ENCODE measurements around the gene SPG7.

The SPG7 gene

DNA sequence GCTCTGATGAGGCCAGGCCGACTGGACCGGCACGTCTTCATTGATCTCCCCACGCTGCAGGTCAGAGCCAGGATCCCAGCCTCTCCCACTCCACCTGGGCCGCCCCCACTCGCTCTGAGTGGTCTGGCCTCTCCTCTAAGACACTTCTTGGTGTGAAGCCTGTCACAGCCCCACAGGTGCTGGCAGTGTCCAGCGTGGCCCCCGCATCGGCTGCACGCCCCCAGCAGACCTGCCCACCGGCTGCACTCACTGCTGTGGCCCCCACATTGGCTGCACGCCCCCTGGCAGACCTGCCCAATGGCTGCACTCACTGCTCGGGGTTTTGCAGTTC is 36.5 kb downstream of the SPG7 start:
- DNase-seq (ENCODE audit: low spot score in 2 of 2) (no peak), ATAC-seq (no peak)
- H3K9me3 Mint-ChIP-seq = no peaks in the 10 kb centered on the region
- peak overlapping the region; percentile 50 for H3K27ac Mint-ChIP-seq
- H3K36me3 Mint-ChIP-seq = peaks cover 50% of the 10 kb centered on the region
- H3K4me3 Mint-ChIP-seq = no peak overlapping the region
- peaks cover 7% of the 10 kb centered on the region for H3K4me1 Mint-ChIP-seq

DNA sequence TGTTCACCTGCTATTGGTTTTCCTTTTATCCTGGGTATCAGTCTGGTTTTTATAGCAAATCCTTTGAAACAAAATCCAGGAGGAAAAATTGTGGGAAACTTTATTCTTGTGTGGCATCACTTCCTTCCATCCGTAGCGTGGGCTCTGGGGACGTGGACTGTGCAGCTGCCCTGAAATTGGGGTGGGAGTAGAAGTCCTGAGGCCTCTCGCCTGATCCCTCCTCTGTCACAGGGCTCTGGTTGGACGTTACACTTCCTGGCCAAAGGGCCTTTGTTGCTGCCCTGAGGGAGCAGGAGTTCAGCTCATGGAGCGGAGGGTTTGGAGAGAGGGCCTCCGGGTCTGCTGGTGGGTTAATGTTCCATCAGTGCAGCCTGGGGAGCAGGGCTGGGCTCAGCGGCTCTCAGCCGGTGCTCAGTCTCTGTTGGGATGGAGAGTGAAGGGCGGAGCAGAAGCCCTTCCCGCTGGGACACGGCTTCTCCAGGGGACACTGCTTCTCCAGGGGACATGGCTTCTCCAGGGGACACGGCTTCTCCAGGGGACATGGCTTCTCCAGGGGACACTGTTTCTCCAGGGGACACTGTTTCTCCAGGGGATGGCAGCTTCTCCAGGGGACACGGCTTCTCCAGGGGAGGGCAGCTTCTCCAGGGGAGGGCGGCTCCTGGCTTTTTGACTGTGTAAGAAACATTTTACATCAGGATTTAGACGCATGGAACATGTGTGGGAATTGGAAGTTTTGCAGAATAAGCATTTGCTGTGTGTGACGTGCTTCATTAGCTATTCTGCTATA is 37.0 kb downstream of the SPG7 start:
- H3K4me1 Mint-ChIP-seq = peaks cover 8% of the 10 kb centered on the region
- H3K4me3 Mint-ChIP-seq = no peak overlapping the region
- H3K9me3 Mint-ChIP-seq = no peaks in the 10 kb centered on the region
- no peak for DNase-seq (ENCODE audit: low spot score in 2 of 2)
- peaks cover 51% of the 10 kb centered on the region for H3K36me3 Mint-ChIP-seq
- no peak for ATAC-seq
- peak overlapping the region; percentile 50 for H3K27ac Mint-ChIP-seq

- H3K4me3 Mint-ChIP-seq = no peak overlapping the region
- no peak overlapping the region for H3K27ac Mint-ChIP-seq
- peaks cover 52% of the 10 kb centered on the region for H3K36me3 Mint-ChIP-seq
- no peak for ATAC-seq
- H3K9me3 Mint-ChIP-seq = no peaks in the 10 kb centered on the region
- H3K4me1 Mint-ChIP-seq = peaks cover 8% of the 10 kb centered on the region
- DNase-seq (ENCODE audit: low spot score in 2 of 2) = no peak
Observed at GRCh38 chr16:89545831-89546574, 37.8 kb downstream of the SPG7 start.

DNA sequence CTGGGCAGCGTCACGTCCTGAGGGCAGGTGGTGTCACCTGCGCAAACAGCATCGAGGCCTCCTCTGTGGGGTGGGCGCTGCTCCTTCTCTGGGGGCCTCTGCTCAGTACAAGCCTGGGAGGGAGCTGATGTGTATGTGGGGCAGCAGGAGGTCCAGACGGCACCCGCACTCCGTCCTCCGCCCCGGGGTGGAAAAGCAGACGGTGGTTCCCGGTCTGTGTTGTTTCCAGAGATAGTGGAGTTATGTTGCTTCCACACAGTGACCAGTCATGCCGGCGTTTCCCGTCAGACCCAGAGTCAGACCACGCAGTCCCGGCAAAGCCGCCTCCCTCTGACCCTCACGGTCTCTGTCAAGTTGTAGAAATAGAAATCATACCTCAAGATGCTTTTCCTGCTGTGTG is 38.6 kb downstream of the SPG7 start:
- H3K36me3 Mint-ChIP-seq = peaks cover 55% of the 10 kb centered on the region
- no peak for ATAC-seq
- H3K4me3 Mint-ChIP-seq = no peak overlapping the region
- H3K4me1 Mint-ChIP-seq = peaks cover 8% of the 10 kb centered on the region
- no peak for DNase-seq (ENCODE audit: low spot score in 2 of 2)
- no peaks in the 10 kb centered on the region for H3K9me3 Mint-ChIP-seq
- no peak overlapping the region for H3K27ac Mint-ChIP-seq

- Mint-ChIP-seq H3K27ac (no peak overlapping the region), H3K4me3 (no peak overlapping the region), H3K36me3 (peaks cover 55% of the 10 kb centered on the region), H3K9me3 (no peaks in the 10 kb centered on the region), H3K4me1 (peaks cover 8% of the 10 kb centered on the region)
- no peak for DNase-seq (ENCODE audit: low spot score in 2 of 2)
- no peak for ATAC-seq
Observed at GRCh38 chr16:89547291-89547690, 39.1 kb downstream of the SPG7 start.

DNA sequence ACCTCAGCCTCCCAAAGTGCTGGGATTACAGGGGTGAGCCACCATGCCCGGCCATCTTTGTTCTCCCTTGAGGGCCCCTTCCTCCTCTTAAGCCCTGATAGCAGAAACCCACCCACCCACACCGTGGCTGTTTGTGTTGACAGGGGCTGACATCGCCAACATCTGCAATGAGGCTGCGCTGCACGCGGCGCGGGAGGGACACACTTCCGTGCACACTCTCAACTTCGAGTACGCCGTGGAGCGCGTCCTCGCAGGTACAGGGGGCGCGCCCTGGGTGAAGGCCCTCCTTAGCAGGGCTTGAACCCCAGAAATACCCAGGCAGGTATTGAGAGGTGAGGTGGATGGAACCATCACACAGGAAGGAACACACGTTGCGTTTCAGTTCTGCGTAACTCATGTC is 39.7 kb downstream of the SPG7 start:
- Mint-ChIP-seq H3K9me3 (no peaks in the 10 kb centered on the region), H3K4me1 (peaks cover 8% of the 10 kb centered on the region), H3K27ac (no peak overlapping the region), H3K36me3 (peaks cover 55% of the 10 kb centered on the region), H3K4me3 (no peak overlapping the region)
- no peak for DNase-seq (ENCODE audit: low spot score in 2 of 2)
- ATAC-seq = no peak

- H3K36me3 Mint-ChIP-seq = peaks cover 55% of the 10 kb centered on the region
- no peak overlapping the region for H3K27ac Mint-ChIP-seq
- H3K4me3 Mint-ChIP-seq = no peak overlapping the region
- H3K4me1 Mint-ChIP-seq = peaks cover 8% of the 10 kb centered on the region
- ATAC-seq (no peak), DNase-seq (ENCODE audit: low spot score in 2 of 2) (no peak)
- H3K9me3 Mint-ChIP-seq = no peaks in the 10 kb centered on the region
Observed at GRCh38 chr16:89548344-89549006, 40.3 kb downstream of the SPG7 start.

- Mint-ChIP-seq H3K4me1 (peaks cover 8% of the 10 kb centered on the region), H3K27ac (no peak overlapping the region), H3K9me3 (no peaks in the 10 kb centered on the region), H3K36me3 (peaks cover 55% of the 10 kb centered on the region), H3K4me3 (no peak overlapping the region)
- DNase-seq (ENCODE audit: low spot score in 2 of 2) (no peak), ATAC-seq (no peak)
Observed at GRCh38 chr16:89549007-89549700, 41.0 kb downstream of the SPG7 start.

GRCh38 chr16:89550421-89551007 is 42.3 kb downstream of the SPG7 start:
- H3K4me3 Mint-ChIP-seq = no peak overlapping the region
- H3K4me1 Mint-ChIP-seq = peaks cover 8% of the 10 kb centered on the region
- ATAC-seq (no peak), DNase-seq (ENCODE audit: low spot score in 2 of 2) (no peak)
- no peak overlapping the region for H3K27ac Mint-ChIP-seq
- peaks cover 60% of the 10 kb centered on the region for H3K36me3 Mint-ChIP-seq
- no peaks in the 10 kb centered on the region for H3K9me3 Mint-ChIP-seq

GRCh38 chr16:89552329-89552728 is 44.1 kb downstream of the SPG7 start:
- no peak for ATAC-seq
- no peak overlapping the region for H3K4me3 Mint-ChIP-seq
- peaks cover 55% of the 10 kb centered on the region for H3K36me3 Mint-ChIP-seq
- peak overlapping the region; percentile 70 for H3K27ac Mint-ChIP-seq
- H3K9me3 Mint-ChIP-seq = no peaks in the 10 kb centered on the region
- H3K4me1 Mint-ChIP-seq = peaks cover 10% of the 10 kb centered on the region
- DNase-seq (ENCODE audit: low spot score in 2 of 2) = no peak

DNA sequence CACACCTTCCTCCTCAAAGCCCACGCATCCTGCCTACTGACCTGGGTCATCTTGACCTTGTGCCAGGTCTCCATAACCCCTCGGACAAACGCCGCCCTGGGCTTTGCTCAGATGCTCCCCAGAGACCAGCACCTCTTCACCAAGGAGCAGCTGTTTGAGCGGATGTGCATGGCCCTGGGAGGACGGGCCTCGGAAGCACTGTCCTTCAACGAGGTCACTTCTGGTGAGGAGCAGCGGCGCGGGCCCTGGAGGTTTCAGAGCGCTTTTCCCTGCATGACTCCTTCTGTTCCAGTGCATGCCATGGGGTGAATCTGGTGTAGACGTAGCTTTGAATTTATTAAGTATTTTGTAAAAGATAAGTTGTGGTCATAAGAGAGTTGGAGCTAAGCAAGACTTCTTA is 44.7 kb downstream of the SPG7 start:
- H3K36me3 Mint-ChIP-seq = peaks cover 49% of the 10 kb centered on the region
- DNase-seq (ENCODE audit: low spot score in 2 of 2) (no peak), ATAC-seq (no peak)
- H3K4me1 Mint-ChIP-seq = peaks cover 15% of the 10 kb centered on the region
- H3K9me3 Mint-ChIP-seq = no peaks in the 10 kb centered on the region
- H3K4me3 Mint-ChIP-seq = no peak overlapping the region
- H3K27ac Mint-ChIP-seq = peak overlapping the region; percentile 70

DNA sequence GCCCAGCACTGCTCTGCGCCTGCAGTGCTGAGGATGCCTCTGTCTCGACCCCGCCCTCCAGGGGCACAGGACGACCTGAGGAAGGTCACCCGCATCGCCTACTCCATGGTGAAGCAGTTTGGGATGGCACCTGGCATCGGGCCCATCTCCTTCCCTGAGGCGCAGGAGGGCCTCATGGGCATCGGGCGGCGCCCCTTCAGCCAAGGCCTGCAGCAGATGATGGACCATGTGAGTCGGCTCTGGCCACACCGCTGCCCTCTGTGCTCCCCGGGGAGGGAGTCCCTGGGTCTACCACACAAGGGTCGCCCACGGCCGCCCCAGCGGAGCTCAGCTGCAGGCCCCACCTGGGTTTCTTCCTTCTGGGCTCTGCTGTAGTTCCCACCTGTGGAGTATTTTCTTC is 45.5 kb downstream of the SPG7 start:
- ATAC-seq (no peak), DNase-seq (ENCODE audit: low spot score in 2 of 2) (no peak)
- peaks cover 41% of the 10 kb centered on the region for H3K36me3 Mint-ChIP-seq
- H3K27ac Mint-ChIP-seq = no peak overlapping the region
- H3K9me3 Mint-ChIP-seq = no peaks in the 10 kb centered on the region
- H3K4me1 Mint-ChIP-seq = peaks cover 15% of the 10 kb centered on the region
- no peak overlapping the region for H3K4me3 Mint-ChIP-seq

DNA sequence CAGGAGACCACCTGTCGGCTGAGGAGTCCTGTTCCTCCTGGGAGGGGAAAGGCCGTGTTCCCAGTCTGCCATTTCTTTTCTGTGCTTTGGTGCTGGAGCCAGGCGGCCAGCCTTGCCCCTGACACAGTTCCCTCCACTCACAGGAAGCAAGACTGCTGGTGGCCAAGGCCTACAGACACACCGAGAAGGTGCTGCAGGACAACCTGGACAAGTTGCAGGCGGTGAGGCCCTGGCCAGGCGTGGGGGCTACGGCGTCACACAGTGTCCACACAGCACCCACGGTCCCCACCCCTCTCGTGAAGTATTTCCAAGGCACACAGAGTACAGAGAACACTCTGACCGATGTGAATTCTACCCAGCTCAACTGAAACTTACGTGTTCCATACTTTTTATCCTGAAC is 46.1 kb downstream of the SPG7 start:
- no peak for DNase-seq (ENCODE audit: low spot score in 2 of 2)
- H3K4me1 Mint-ChIP-seq = peaks cover 12% of the 10 kb centered on the region
- no peak for ATAC-seq
- H3K9me3 Mint-ChIP-seq = no peaks in the 10 kb centered on the region
- H3K4me3 Mint-ChIP-seq = no peak overlapping the region
- H3K36me3 Mint-ChIP-seq = peaks cover 35% of the 10 kb centered on the region
- no peak overlapping the region for H3K27ac Mint-ChIP-seq

DNA sequence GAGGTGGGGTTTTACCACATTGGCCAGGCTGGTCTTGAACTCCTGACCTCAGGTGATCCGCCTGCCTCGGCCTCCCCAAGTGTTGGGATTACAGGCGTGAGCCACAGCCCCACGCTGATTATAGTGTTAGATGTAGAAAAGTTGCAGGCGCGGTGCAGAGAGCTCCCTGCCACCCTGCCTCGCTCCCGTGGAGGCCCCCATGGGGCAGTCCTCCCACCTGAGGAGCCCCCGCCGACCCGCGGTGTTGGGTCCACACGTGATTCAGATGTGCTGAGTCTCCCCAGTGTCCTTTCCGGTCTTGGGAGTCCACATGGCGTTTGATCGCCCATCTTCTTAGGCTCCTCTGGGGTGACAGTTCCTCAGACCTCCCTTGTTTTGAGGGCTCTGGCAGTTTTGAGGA is 47.1 kb downstream of the SPG7 start:
- Mint-ChIP-seq H3K27ac (no peak overlapping the region), H3K4me3 (no peak overlapping the region), H3K36me3 (peaks cover 32% of the 10 kb centered on the region), H3K4me1 (peaks cover 14% of the 10 kb centered on the region), H3K9me3 (no peaks in the 10 kb centered on the region)
- ATAC-seq = no peak
- no peak for DNase-seq (ENCODE audit: low spot score in 2 of 2)

DNA sequence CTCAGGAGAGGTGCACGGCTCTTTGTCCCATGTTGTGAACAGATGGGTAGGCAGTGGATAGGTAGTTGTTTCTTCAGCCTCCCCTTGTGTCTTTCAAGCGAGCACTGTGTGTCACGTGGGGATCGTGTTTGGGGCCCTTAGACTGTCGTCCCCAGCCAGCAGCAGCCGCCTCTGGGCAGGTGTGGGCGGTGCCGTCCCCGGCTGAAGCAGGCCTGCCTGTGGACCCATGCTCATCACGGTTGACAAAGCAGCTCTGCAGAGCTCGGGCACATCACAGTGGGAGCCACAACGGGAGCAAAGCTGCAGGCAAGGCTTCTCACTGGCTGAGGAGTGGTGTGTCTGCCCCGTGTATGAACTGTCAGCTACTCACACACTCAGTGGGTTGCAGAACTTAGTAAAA is 47.6 kb downstream of the SPG7 start:
- Mint-ChIP-seq H3K27ac (no peak overlapping the region), H3K9me3 (no peaks in the 10 kb centered on the region), H3K4me1 (peaks cover 14% of the 10 kb centered on the region), H3K4me3 (no peak overlapping the region), H3K36me3 (peaks cover 33% of the 10 kb centered on the region)
- DNase-seq (ENCODE audit: low spot score in 2 of 2) (no peak), ATAC-seq (no peak)
